Activated T-cell treated with anti-CD3 and anti-CD28 coated beads for 48 hours (primary cell): ENCODE measurements around the gene PYGO1.
"Not testable (repeated sequence)": the region's sequence is repeated elsewhere in the genome, so short reads cannot be mapped to it uniquely, and the experiment has no call there.

Experiments used
- DNase-seq: peaks from one replicate; pipeline ENCODE4 v3.0.0-alpha.2; 2020; ENCODE audit warnings: low read depth

The PYGO1 gene

DNA sequence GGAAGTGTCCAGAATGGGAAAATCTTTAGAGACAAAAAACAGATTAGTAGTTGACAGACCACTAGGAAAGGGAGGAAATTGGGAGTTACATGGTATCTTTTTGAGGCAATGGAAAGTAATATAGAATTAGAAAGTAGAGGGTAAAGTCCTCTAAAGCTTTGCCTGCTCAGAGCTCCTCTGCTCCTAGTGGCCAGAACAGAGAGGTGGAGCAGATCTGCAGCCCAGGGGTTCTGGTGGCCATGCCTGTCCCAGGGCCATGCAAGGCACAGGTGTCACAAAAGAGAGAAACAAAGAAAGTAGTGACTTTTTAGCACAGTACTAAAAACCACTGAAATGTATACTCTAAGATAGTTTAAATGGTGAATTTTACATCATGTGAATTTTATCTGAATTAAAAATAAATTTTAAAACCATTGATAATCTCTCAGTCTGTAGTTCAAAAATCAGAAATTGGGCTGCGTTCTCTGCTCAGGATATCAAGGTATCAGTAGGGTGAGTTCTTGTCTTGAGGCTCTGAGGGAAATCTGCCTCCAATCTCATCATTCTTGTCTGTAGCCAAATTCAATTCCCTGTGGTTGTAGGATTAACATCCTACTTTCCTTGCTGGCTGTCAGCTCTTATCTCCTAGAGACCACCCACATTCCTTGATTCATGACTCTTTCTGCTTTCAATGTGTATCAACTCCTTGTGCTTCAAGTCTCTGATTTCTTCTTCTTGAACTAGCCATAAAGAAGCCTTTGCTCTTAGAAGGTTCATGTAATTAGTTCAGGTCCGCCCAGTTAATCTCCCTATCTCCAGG is 23.6 kb downstream of the PYGO1 start:
- DNase-seq, result no peak

DNA sequence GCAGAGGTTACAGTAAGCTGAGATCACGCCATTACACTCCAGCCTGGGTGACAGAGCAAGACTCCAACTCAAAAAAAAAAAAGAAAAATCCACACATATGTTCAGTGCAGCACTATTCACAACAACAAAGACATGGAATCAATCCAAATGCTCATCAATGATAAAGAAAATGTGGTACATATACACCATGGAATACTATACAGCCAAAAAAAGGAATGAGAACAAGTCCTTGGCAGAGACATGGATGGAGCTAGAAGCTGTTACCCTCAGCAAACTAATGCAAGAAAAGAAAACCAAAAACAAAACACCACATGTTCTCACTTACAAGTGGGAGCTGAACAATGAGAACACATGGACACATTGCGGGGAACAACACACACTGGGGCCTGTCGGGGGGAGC is 25.5 kb downstream of the PYGO1 start:
- no peak for DNase-seq

DNA sequence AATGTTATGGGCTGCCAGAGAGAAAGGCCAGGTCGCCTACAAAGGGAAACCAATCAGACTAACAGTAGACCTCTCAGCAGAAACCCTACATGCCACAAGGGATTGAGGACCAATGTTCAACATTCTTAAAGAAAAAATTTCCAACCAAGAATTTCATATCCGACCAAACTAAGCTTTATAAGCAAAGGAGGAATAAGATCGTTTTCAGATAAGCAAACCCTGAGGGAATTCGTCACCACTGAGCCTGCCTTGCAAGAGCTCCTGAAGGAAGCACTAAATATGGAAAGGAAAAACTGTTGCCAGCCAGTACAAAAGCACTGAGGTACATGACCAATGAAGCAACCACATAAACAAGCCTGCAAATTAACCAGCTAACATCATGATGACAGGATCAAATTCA is 33.1 kb downstream of the PYGO1 start:
- no peak for DNase-seq

DNA sequence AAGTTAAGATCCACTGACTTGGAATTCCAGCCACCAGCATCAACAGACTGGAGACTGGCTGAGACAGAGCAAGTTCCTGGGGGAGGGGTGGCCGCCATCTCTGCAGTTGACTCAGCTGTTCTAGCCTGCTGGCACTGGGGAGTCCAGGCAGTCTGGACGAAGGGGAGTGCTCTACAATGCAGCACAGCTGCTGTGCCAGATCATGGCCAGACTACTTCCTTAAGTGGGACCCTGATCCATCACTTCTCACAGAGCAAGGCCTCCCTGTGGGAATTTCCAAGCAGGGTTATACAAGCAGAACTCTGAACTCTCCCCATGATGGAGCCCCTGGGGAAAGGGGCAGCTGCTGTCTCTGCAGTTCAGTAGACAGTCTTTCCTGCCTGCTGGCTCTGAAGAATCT is 35.2 kb downstream of the PYGO1 start:
- no peak for DNase-seq

DNA sequence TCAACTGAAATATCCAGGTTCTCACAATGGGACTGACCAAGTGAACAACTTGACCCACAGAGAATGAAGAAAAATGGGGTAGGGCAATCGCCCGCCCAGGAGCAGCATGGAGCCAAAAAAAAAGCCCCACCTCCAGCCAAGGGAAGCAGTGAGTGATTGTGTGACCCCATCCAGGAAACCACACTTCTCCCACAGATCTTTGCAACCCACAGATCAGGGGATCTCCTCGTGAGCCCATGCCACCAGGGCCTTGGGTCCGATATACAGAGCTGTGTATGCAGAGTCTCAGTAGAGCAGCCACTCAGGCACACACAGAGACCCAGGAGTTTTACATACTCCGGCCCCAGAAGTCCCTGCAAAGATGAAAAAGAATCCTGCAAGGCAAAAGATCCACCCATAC is 35.7 kb downstream of the PYGO1 start:
- no peak for DNase-seq

DNA sequence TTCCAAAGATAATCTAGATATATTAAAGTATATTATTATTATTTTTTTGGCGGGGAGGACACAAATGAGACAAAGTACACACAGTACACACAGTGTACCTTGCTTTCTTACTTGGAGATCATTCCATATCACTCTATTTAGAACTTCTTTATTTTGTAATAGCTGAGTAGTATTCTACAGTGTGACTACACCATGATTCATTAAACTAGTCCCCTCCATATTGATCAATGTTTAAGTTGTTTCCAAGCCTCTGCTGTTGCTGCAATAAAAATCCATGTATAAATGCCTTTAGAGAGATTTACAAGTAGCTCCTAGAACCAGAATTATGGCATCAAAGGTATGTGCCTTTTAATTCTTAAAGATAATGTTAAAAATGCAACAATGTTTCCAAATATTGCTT is 38.8 kb downstream of the PYGO1 start:
- no peak for DNase-seq

DNA sequence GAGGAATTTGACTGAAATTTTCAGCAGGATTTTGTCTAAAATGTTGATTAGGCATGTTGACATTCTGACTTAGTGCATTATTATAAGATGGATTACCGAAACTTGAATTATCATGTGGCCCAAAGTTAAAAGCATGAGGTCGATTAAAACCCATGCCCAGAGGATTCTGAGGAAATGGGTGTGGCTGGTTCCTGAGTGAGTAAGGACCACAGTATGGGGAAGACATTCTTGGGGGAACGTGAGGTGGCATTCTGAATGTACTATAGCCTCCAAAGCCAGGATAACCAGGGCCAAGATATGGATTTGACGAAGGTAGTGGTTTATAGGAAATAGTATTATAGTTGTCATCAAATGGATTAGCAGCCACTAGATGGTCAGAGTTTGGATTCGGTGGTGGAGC is 41.4 kb downstream of the PYGO1 start:
- no peak for DNase-seq

DNA sequence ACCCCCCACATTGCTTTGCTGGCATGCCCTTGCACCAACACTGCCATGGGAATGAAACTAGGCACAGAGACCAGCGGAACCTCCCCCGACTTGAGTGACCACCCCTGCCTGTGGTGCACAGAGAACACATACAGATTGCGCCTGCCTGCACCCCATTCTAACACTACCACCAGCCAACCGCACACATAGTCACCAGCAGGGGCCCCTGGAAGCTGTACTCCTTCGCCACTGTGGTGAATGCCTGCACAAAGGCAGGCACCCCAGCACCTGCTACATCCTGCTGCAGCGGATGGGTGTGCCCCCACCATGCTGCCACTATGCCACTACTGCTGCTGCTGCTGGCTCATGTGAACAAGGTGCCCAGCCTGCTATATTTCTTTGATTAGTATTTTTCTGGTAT is 52.7 kb downstream of the PYGO1 start:
- no peak for DNase-seq

DNA sequence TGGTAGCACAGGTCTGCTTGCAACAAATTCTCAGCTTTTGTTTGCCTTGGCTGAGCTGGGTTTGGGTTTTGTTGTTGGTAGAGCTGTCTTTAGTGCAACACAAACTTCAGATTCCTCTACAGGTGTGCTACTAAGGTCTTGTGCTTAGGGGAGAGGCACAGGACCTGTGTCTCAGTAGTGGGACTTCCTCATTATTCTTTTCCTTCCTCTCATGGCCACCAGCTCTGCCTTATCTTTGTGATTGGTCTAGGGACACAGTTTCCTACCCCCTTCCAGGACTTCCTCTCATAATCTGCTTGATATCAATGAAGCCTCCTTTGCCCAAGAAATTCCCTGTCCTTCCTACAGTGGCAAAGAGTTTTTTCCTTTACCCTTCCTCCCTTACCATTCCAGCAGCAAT is 55.2 kb downstream of the PYGO1 start:
- DNase-seq, result no peak

DNA sequence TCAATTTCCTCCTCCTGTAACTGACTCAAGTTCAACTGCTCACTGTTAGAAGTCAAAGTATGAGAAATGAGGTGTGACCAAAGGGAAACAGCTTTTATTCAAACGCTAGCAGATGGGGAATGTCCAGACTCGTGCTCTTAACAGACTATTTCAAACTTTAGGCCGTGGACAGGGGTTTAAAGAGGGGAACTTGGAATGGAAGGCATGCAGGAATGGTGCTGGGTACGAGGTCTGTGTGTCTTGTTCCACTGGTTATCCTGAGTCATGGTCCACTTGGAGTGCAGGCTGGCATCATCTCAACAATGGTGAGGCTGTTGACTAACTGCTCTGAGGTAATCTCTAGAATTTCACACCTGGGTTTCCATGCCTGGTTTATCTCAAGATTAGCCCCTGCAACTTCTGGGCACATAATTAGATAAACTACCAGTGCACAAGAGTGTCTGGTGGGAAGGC is 57.3 kb downstream of the PYGO1 start:
- no peak for DNase-seq

DNA sequence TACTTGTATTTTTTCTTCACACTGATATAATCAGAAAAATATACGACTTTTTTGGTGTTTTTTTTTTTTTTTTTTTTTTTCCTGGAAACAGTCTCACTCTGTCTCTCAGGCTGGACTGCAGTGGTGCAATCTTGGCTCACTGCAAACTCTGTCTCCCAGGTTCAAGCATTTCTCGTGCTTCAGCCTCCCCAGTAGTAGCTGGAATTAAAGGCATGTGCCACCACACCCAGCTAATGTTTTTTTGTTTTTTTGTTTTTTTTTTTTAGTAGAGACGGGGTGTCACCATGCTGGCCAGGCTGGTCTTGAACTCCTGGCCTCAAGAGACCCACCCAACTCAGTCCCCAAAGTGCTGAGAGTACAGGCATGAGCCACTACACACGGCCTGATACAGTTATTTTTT is 59.3 kb downstream of the PYGO1 start:
- DNase-seq, result no peak

DNA sequence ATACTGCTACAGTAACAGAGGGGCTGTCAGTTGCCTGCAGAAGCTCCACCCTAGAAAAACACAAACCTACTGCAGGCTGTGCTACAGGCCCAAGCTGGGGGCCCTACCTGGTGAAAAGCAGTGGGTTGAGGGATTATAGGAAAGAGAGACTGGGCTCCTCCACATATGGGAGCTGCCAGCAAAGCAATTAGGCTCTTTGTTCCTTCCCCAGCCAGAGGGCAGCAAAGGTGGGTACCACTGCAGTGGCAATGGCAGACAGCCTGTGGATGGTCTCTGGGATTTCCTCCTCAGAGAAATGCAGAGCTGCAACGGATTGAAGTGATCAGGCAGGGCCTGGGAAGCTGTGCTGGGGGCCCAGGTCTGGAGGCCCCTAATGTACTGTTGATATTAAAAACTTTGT is 61.0 kb downstream of the PYGO1 start:
- DNase-seq, result no peak

DNA sequence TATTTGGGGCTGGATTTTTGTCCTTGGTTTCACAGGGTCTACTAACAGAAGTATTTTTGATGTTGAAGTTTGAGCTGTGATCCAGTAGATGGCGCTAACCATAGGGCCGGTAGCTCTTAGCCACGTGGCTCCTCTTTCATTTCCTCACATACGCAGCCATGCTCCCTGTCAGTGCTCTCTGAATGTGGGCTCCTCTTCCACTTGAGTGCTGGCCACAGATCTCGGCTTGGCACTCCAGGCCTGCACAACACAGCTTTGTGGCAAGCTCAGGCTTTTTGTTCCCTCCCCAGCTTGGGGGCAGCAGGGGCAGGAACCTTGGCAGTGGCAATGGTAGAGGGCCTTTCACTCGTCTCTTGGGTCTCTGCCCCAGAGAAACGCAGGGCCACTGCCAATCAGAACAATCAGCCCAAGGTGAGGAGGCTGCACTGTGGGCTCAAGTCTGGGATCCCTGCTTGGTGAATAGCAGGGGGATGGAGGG is 61.5 kb downstream of the PYGO1 start:
- no peak for DNase-seq

DNA sequence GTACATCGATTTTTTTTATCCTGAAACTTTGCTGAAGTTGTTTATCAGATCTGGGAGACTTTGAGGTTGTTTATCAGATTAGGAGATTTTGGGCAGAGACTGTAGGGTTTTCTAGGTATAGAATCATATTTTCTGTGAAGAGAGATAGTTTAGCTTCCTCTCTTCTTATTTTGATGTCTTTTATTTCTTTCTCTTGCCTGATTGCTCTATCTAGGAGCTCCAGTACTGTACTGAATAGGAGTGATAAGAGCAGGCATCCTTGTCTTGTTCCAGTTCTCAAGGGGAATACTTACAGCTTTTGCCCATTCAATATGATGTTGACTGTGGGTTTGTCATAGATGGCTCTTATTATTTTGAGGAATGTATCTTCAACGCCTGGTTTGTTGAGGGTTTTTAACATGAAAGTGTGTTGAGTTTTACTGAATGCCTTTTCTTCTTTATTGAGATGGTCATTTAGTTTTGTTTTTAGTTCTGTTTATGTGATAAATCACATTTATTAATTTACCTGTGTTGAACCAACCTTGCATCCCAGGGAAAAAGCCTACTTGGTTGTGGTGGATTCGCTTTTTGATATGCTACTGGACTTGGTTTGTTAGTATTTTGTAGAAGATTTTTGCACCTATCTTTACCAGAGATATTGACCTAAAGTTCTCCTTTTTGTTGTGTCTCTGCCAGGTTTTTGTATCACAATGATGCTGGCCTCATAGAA is 65.2 kb downstream of the PYGO1 start:
- DNase-seq, result no peak

DNA sequence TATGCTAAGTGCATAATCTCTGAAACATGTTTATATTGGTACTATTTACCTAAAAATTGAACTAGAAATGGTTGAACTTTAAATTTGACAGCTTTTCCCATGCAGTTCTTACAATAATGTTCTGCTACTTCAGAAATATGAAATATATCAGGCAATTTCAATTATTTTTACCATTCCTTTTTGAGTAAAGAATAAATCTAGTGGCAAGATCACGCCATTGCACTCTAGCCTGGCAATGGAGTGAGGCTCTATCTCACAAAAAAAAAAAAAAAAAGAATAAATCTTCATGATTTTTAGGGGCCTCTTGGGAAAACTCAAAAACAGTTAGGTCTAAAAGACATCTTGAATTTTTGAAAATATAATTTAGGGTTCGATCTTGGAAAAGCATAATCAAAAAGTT is 69.5 kb downstream of the PYGO1 start:
- no peak for DNase-seq

DNA sequence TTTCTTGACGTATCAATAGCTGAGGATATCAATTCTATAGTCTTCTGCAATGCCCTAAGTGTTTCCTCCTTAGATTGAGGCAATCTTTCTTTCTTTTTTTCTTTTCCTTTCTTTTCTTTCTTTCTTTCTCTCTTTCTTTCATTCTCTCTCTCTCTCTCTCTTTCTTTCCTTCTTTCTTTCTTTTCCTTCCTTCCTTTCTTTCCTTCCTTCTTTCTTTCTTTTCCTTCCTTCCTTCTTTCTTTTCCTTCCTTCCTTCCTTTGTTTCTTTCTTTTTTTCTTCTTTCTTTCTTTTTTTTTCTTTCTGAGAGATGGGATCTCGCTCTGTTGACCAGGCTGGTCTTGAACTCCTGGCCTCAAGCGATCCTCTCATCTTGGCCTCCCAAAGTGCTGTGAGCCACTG is 70.1 kb downstream of the PYGO1 start:
- no peak for DNase-seq

DNA sequence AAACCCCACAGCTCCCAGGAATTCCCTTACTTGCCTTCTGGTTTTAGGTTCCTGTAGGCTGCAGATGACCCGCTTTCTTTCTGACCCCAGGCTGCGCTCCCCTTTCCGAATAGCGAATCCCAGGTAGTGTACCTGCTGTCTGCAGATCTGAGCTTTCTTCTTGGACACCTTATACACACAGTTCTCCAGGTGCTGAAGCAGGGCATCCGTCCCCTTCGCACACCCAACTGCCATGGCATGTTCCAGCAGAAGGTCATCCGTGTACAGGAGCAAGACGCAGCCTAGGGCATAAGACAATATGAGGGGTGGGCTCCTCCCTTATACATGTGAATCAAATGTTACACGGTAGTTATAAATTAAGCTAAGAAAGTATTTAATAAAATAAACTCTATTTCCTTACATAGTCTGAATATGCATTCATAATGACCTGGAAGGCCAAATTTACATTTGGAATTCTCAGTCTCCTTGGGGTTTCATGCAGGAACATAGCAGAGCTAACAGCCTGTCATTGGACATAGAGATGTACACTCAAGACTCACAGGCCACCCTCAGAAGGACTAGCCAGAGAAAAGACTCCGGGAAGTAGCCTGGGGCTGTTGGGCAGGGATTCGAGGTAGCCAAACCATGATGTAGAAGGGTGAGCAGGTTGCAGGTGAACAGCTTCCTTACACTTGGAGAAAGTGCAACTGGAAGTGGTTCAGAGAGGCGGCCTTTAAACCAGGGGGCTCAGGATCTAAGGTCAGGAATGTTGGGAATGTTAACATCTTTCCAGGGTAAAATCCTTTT is 72.0 kb downstream of the PYGO1 start:
- DNase-seq, result no peak

DNA sequence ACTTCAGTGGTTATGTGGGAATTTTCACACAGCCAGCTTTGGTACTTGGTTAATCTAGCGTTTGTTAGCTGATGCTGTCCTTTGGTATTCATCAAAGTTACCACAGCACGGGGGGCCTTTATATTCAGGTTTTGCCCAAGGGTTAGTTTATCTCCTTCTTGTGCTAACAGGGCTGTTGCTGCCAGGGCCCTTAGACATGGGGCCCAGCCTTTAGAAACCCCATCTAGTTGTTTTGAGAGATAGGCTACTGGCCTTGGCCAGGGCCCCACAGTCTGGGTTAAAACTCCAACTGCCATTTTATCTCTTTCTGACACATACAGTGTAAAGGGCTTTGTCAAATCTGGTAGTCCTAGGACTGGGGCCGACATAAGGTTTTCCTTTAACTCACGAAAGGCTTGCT is 72.7 kb downstream of the PYGO1 start:
- DNase-seq, result no peak

DNA sequence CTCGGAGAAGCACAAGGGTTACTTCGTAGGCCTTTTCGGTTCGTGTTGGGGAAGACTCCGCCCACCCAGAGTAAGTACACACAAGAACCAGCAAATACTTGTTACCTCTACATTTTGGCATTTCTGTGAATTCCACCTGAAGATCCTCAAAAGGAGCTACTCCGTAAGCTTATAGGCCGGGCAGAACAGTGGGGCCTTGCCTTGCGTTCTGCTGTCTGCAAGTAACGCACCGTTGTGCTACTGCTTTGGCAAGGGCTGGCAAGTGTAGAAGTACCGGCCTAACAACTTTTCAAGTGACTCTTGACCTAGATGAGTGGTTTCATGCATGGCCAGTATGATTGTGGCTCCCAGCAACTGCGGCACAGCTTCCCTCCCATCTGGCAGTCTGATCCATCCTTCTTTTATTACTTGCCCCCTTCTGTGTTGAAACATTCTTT is 73.7 kb downstream of the PYGO1 start:
- DNase-seq, result no peak

DNA sequence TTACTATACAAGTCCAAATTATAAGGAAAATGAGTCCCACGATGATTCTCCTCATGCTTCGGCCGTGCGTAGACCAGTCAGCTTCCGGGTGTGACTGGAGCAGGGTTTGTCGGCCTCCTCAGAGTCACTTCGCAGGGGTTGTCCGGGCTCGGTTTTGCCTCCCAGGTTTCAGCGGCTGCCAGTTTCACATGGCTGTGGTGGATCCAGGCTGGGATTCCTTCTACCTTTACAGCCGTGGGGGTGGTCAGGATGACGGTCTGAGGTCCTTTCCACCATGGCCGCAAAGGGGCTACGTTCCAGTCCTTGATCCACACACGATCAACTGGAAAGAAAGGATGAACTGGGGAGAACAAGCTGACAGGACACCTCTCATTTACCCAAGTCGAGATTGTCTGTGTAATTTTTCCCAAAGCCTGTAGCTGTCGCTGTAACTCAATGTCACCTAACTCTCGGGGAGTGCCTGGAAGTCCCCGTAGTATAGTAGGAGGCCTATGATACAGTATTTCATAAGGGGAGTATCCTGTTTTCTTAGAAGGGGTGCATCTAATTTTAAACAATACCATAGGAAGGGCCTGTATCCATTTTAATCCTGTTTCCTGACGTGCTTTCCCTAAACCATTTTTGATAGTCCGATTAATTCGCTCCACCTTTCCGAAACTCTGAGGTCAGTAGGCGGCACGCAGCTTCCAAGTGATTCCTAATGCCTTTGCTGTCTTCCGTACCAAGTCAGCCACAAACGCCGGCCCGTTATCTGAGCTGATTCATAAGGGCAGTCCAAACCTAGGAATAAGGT is 74.3 kb downstream of the PYGO1 start:
- not testable (repeated sequence) for DNase-seq

DNA sequence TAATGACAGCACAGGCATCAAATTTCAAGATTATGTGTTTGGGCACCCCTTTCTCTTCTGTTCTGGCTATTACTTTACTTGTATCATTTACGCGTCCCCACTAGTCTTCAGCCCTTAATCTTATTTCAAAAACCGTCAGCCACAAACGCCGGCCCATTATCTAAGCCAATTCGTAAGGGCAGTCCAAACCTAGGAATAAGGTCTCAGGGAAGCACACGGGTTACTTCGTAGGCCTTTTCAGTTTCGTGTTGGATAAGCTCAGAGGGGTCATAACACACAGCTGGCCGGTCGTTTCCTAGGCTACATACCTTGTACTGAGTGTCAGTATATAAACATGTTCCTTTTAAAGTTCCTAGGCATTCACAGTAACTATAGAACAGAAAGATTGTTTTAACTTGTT is 75.0 kb downstream of the PYGO1 start:
- no peak for DNase-seq

DNA sequence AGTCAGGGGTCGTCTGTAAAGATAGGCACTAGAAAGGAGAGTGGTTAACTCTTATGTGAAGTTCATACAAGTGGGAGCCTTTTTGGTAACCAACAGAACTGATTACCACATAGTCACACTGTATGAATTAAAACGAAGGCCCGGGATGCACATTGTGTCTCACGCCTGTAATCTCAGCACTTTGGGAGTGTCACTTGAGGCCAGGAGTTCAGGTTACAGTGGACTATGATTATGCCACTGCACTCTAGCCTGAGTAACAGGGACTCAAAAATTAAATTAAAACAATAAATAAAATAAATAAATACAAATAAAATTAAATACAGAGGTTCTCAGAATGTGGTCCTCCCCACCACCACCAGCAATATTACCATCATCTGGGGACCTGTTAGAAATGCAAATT is 80.6 kb downstream of the PYGO1 start:
- DNase-seq, result no peak
